Smooth muscle cell (in vitro differentiated cells): ENCODE measurements around the gene AUH. TPM values are rescaled to one million over a fixed set of nuclear protein-coding genes. Genes with fewer than 3 reads are reported as not detected.

Experiments
- DNase-seq: peaks from one replicate; lab custom pipeline; 2025; ENCODE audit not compliant: unreplicated experiment; lab: John Stamatoyannopoulos, UW
- H2AFZ ChIP-seq: fragments of 200-600 bp; sonication (generic); 2 replicates; pipeline ENCODE4 v1.6.0; 2016; ENCODE audit warnings: antibody characterized with exemption, low read depth, mild to moderate bottlenecking
- H3F3A ChIP-seq: fragments of 200-600 bp; sonication (generic); 2 replicates; pipeline ENCODE4 v1.6.0; 2017; ENCODE audit warnings: antibody characterized with exemption, low read depth
- H3K27ac ChIP-seq: fragments of 200-600 bp; sonication (generic); 2 replicates; pipeline ENCODE4 v1.5.1; 2016; ENCODE audit warnings: low read depth, mild to moderate bottlenecking
- H3K27me3 ChIP-seq: fragments of 200-600 bp; sonication (generic); 2 replicates; pipeline ENCODE4 v1.6.1; 2016; ENCODE audit warnings: low read depth, mild to moderate bottlenecking
- H3K36me3 ChIP-seq: fragments of 200-600 bp; sonication (generic); 2 replicates; pipeline ENCODE4 v1.5.1; 2016; ENCODE audit warnings: low read depth
- H3K4me1 ChIP-seq: fragments of 200-600 bp; sonication (generic); 2 replicates; pipeline ENCODE4 v1.5.1; 2016; ENCODE audit warnings: low read depth
- H3K4me2 ChIP-seq: fragments of 200-600 bp; sonication (generic); 2 replicates; pipeline ENCODE4 v1.6.0; 2016; ENCODE audit warnings: mild to moderate bottlenecking
- H3K4me3 ChIP-seq: fragments of 200-600 bp; sonication (generic); 2 replicates; pipeline ENCODE4 v1.5.1; 2016; ENCODE audit warnings: mild to moderate bottlenecking
- H3K79me2 ChIP-seq: fragments of 200-600 bp; sonication (generic); 2 replicates; pipeline ENCODE4 v1.6.0; 2016; ENCODE audit warnings: low read depth, mild to moderate bottlenecking
- H3K9ac ChIP-seq: fragments of 200-600 bp; sonication (generic); 2 replicates; pipeline ENCODE4 v1.6.0; 2016; ENCODE audit warnings: low read depth
- H3K9me3 ChIP-seq: fragments of 200-600 bp; sonication (generic); replicated peaks from 2 replicates; pipeline ENCODE4 v1.5.1; 2016; ENCODE audit warnings: low read depth
- H4K20me1 ChIP-seq: fragments of 200-600 bp; sonication (generic); 2 replicates; pipeline ENCODE4 v1.6.0; 2016; ENCODE audit warnings: low read depth
- WGBS: methylation state at CpG from one replicate; pipeline ENCODE4 v1.1.7; 2016; ENCODE audit warnings: low lambda C conversion rate; 5-methylcytosine and 5-hydroxymethylcytosine counted together
- polyA plus RNA-seq: library from polyadenylated mRNA; unstranded; fragments of >200 nt; fragmentation: Nextera tagmentation; extraction: Ambion mirVana; gene quantifications from 2 replicates; pipeline ENCODE4 v1.2.1, GENCODE V29; 2016
- total RNA-seq: library from RNA; depleted of rRNA; stranded (reverse); fragments of >200 nt; gene quantifications from 2 replicates; pipeline ENCODE4 v1.2.3, GENCODE V29; 2014
- TF ChIP-seq, protein P1 (sequence below): fragments of 200-600 bp; sonication (generic); IDR thresholded peaks from 2 replicates; pipeline ENCODE4 v1.5.1; 2017; ENCODE audit warnings: borderline replicate concordance, mild to moderate bottlenecking, antibody characterized with exemption; ENCODE audit not compliant: insufficient read depth, poor library complexity, severe bottlenecking

AUH gene
- total and polyA plus RNA-seq, 2 experiments from 2014 or later: 8.7 TPM

DNA sequence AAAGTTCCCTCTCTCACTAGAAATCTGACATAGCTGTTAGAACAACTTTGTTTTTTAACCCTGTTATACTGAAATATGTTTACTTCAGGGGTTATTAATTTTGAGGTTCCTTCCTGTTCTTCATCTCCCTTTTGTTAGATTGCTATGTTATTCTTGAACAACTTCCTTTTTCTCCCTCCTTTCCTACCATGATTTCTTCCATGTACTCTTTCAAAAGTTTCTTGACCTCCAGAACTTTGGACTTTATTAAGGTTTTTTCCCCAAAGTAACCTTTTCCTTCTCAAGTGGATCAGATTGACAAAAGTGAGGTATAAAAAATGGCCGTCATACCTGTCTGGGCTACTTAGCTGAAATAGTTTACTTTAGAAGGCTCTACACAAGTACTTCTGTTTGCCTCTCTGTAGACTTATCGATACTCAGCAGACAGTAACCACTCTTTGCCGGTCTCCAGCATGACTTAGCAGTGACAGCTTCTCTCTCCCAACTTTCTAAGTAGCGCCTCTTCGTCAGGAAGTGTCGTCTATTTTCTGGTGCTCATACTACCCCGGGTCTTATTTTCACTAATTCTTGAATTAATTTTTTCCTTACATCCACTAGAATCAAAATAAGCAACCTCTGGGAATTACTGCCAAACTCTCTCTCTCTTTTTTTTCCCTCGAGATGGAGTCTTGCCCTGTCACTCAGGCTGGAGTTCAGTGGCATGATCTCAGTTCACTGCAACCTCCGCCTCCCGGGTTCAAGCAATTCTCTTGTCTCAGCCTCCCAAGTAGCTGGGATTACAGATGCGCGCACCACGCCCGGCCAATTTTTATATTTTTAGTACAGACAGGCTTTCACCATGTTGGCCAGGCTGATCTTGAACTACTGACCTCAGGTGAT lies 42.2 kb upstream of the AUH start:
- H3K36me3 ChIP-seq: peaks cover under 1% of the 10 kb centered on the region
- no peaks in the 10 kb centered on the region for H3K4me1 ChIP-seq
- no peak overlapping the region for H3K9ac ChIP-seq
- H2AFZ ChIP-seq: no peak overlapping the region
- no peak overlapping the region for H3K4me2 ChIP-seq
- H3K4me3 ChIP-seq: no peak overlapping the region
- DNase-seq: no peak
- TF ChIP-seq, protein P1, sequence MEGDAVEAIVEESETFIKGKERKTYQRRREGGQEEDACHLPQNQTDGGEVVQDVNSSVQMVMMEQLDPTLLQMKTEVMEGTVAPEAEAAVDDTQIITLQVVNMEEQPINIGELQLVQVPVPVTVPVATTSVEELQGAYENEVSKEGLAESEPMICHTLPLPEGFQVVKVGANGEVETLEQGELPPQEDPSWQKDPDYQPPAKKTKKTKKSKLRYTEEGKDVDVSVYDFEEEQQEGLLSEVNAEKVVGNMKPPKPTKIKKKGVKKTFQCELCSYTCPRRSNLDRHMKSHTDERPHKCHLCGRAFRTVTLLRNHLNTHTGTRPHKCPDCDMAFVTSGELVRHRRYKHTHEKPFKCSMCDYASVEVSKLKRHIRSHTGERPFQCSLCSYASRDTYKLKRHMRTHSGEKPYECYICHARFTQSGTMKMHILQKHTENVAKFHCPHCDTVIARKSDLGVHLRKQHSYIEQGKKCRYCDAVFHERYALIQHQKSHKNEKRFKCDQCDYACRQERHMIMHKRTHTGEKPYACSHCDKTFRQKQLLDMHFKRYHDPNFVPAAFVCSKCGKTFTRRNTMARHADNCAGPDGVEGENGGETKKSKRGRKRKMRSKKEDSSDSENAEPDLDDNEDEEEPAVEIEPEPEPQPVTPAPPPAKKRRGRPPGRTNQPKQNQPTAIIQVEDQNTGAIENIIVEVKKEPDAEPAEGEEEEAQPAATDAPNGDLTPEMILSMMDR: no peak
- H4K20me1 ChIP-seq: peaks cover 27% of the 10 kb centered on the region
- H3K27ac ChIP-seq: no peak overlapping the region
- H3F3A ChIP-seq: peaks cover 12% of the 10 kb centered on the region
- H3K27me3 ChIP-seq: no peaks in the 10 kb centered on the region
- peaks cover 7% of the 10 kb centered on the region for H3K79me2 ChIP-seq
- no peaks in the 10 kb centered on the region for H3K9me3 ChIP-seq
- 97% methylated on average over 14 of the region's 14 CpGs for WGBS

GRCh38 chr9:91398926-91399325 lies 37.2 kb upstream of the AUH start:
- H3K79me2 ChIP-seq: no peaks in the 10 kb centered on the region
- H4K20me1 ChIP-seq: no peaks in the 10 kb centered on the region
- H2AFZ ChIP-seq: no peak overlapping the region
- no peak for DNase-seq
- no peak overlapping the region for H3K27ac ChIP-seq
- peaks cover 21% of the 10 kb centered on the region for H3F3A ChIP-seq
- H3K9me3 ChIP-seq: no peaks in the 10 kb centered on the region
- TF ChIP-seq, protein P1: no peak
- no peaks in the 10 kb centered on the region for H3K36me3 ChIP-seq
- no peak overlapping the region for H3K9ac ChIP-seq
- no peaks in the 10 kb centered on the region for H3K27me3 ChIP-seq
- H3K4me3 ChIP-seq: no peak overlapping the region
- no peak overlapping the region for H3K4me2 ChIP-seq
- WGBS: 92% methylated on average over 3 of the region's 3 CpGs
- peaks cover 8% of the 10 kb centered on the region for H3K4me1 ChIP-seq

DNA sequence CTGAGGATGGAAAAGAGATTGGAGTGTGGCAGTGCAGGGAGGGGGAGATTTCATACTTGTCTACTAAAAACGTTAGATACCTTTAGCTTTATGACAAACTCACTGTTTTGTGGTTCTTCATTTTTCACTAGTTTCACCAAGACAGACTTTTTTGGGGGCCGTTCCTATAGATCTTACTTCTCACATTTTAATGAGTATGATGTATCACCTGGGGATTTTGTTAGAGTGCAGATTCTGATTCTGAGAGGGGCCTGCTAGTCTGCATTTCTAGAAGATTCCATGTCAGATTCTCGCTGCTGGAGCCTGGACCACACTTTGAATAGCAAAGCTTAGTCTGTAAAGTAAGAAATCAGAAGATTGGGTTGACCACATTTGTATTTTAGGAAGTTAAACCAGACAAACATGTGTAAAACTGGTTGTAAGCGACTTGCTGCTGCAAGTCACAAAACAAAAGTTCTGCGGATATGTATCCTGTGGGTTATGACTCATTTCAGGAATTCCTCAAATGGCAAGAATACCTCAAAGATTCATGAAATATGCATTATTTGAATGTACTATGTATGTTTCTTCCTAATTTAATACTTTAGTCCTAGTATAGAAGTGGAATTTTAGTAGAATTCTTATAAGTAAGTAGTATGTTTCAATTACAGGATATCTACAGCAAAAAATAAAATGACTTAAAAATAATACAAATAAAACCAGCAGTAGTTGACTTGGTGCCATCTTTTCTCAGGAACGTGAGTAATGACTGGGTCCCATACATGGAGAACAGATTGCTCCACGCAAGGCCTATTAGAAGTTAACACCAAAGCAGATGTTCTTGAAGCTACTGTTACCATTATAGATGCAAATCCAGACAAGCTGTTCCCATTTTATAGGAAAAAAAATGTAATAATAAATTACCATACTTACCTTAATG lies 34.1 kb upstream of the AUH start:
- 41% methylated on average over 7 of the region's 7 CpGs for WGBS

More for the DNA sequence above, 34.1 kb upstream of the AUH start:
- DNase-seq: no peak
- no peaks in the 10 kb centered on the region for H4K20me1 ChIP-seq
- H3K9me3 ChIP-seq: no peaks in the 10 kb centered on the region
- H2AFZ ChIP-seq: no peak overlapping the region
- H3K79me2 ChIP-seq: no peaks in the 10 kb centered on the region
- no peaks in the 10 kb centered on the region for H3K36me3 ChIP-seq
- TF ChIP-seq, protein P1: no peak
- no peak overlapping the region for H3K4me3 ChIP-seq
- peak overlapping the region; percentile 79 for H3K27ac ChIP-seq
- H3K4me2 ChIP-seq: peak overlapping the region; percentile 46
- H3K27me3 ChIP-seq: no peaks in the 10 kb centered on the region
- no peak overlapping the region for H3K9ac ChIP-seq
- H3K4me1 ChIP-seq: peaks cover 8% of the 10 kb centered on the region
- H3F3A ChIP-seq: peaks cover 17% of the 10 kb centered on the region
